ENCODE measurements around the gene SPDYC. TPM values are rescaled to one million over a fixed set of nuclear protein-coding genes. Genes with fewer than 3 reads are reported as not detected.

SPDYC gene
- total RNA-seq, 4 donors from 2014 or later = not detected

GRCh38 chr11:65151331-65151899, 18.6 kb upstream of the SPDYC start:
- TF ChIP-seq, protein P1, sequence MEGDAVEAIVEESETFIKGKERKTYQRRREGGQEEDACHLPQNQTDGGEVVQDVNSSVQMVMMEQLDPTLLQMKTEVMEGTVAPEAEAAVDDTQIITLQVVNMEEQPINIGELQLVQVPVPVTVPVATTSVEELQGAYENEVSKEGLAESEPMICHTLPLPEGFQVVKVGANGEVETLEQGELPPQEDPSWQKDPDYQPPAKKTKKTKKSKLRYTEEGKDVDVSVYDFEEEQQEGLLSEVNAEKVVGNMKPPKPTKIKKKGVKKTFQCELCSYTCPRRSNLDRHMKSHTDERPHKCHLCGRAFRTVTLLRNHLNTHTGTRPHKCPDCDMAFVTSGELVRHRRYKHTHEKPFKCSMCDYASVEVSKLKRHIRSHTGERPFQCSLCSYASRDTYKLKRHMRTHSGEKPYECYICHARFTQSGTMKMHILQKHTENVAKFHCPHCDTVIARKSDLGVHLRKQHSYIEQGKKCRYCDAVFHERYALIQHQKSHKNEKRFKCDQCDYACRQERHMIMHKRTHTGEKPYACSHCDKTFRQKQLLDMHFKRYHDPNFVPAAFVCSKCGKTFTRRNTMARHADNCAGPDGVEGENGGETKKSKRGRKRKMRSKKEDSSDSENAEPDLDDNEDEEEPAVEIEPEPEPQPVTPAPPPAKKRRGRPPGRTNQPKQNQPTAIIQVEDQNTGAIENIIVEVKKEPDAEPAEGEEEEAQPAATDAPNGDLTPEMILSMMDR (IDR thresholded peaks at IDR 0.05) = no peak
- no peak for ATAC-seq (ENCODE audit: low FRiP score)

DNA sequence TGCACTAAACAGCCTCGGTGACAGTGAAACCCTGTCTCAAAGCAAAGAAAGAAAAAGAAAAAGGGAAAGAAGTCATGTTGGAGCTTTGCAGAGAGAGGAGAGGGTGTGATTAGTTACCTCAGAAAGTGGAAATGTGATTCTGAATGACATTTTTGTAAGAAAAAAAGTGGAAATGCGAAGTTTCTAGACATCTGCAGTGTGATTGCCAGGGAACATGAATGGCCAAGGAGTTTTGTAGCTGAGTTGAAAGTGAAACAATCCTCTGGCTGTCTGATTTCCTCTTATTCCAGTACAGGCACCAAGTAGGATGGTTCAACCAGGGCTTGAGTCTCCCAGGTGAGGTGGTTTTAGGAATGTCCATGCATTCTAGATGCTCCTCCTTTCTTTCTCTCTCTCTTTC, 17.9 kb upstream of the SPDYC start:
- no peak for DNase-seq (ENCODE audit: low spot score)
- no peak for ATAC-seq (ENCODE audit: low FRiP score)
- TF ChIP-seq, protein P1 (IDR thresholded peaks at IDR 0.05) = no peak

More at GRCh38 chr11:65151331-65151899, 18.6 kb upstream of the SPDYC start:
- DNase-seq (ENCODE audit: low spot score) = no peak

DNA sequence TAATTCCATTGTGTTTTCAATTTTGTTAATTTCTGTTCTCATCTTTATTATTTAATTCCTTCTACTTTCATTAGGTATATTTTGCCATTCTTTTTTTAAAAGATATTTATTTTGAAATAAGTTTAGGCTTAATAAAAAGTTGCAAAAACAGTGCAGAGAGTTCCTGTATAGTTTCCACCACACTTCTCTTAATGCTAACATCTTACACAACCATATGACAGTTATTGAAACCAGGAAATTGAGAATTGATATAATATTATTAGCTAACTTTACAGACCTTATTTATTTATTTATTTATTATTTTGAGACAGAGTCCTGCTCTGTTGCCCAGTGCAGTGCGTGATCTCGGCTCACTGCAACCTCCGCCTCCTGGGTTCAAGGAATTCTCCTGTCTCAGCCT, 13.8 kb upstream of the SPDYC start:
- ATAC-seq (ENCODE audit: low FRiP score) (no peak), DNase-seq (ENCODE audit: low spot score) (no peak)
- TF ChIP-seq, protein P1 (IDR thresholded peaks at IDR 0.05) = no peak

- no peak for DNase-seq (ENCODE audit: low spot score)
- TF ChIP-seq, protein P1 (IDR thresholded peaks at IDR 0.05) = no peak
- no peak for ATAC-seq (ENCODE audit: low FRiP score)
These were observed 13.1 kb upstream of the SPDYC start for GRCh38 chr11:65156926-65157325.

- TF ChIP-seq, protein P1 (IDR thresholded peaks at IDR 0.05) = no peak
- DNase-seq (ENCODE audit: low spot score) = no peak
- no peak for ATAC-seq (ENCODE audit: low FRiP score)
These were observed 12.7 kb upstream of the SPDYC start for GRCh38 chr11:65157336-65157735.

- ATAC-seq (ENCODE audit: low FRiP score) (no peak), DNase-seq (ENCODE audit: low spot score) (no peak)
- TF ChIP-seq, protein P1 (IDR thresholded peaks at IDR 0.05) = no peak
These were observed 11.0 kb upstream of the SPDYC start for GRCh38 chr11:65159012-65159411.

DNA sequence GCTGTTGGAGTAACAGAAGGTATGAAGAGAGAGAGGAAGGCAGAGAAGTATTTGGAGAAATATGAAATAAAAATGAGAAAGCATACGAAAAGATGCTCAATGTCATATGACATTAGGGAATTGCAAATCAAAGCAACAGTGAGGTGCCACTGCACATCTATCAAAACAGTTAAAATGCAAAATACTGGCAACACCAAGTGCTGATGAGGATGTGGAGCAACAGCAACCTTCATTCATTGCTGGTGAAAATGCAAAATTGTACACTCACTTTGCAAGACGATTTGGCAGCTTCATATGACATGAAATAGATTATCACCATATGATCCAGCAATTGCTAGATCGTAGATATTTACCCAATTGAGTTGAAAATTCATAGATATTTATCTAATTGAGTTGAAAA, 9.4 kb upstream of the SPDYC start:
- TF ChIP-seq, protein P1 (IDR thresholded peaks at IDR 0.05) = no peak
- DNase-seq (ENCODE audit: low spot score) = no peak
- no peak for ATAC-seq (ENCODE audit: low FRiP score)

Data from omental fat pad (tissue), 4 donors.